ENCODE data around the gene GNG8.

GNG8 gene

DNA sequence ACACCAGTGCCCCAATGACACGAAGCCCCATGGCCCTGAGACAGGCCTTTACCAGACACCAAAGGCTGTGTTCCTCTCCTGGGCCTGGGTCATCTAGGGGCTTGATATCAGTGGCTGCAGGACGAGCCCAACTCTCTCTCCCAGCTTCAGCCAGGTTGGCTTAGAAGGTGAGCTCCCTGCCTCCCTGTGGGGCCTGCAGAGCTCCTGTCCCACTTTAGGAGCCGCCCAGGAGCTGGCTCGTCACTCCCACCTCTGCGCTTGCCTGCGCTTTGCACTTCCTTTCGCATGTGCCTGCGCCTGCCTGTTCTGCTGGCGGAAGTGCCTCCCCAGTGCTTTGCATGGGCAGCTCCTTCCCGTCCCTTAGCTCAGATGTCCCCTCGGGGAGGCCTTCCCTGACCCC lies 30.0 kb downstream of the GNG8 start:
- H3K4me1 ChIP-seq (ENCODE audit: control insufficient read depth in 1 of 2, insufficient read depth in 1 of 2, low read depth in 1 of 2, low read length in 1 of 2), result peaks cover 22 to 24% of the 10 kb centered on the region in 2 experiments
- TF ChIP-seq, protein P1, sequence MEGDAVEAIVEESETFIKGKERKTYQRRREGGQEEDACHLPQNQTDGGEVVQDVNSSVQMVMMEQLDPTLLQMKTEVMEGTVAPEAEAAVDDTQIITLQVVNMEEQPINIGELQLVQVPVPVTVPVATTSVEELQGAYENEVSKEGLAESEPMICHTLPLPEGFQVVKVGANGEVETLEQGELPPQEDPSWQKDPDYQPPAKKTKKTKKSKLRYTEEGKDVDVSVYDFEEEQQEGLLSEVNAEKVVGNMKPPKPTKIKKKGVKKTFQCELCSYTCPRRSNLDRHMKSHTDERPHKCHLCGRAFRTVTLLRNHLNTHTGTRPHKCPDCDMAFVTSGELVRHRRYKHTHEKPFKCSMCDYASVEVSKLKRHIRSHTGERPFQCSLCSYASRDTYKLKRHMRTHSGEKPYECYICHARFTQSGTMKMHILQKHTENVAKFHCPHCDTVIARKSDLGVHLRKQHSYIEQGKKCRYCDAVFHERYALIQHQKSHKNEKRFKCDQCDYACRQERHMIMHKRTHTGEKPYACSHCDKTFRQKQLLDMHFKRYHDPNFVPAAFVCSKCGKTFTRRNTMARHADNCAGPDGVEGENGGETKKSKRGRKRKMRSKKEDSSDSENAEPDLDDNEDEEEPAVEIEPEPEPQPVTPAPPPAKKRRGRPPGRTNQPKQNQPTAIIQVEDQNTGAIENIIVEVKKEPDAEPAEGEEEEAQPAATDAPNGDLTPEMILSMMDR (IDR thresholded peaks at IDR 0.05), result no peak
- H3K27ac ChIP-seq, result no peak overlapping the region
- H3K36me3 ChIP-seq, result peaks cover 62% of the 10 kb centered on the region
- no peaks in the 10 kb centered on the region for H3K27me3 ChIP-seq
- H3K9me3 ChIP-seq, result no peaks in the 10 kb centered on the region
- H3K4me3 ChIP-seq (ENCODE audit: low read depth in 1 of 2, low read length in 1 of 2), result no peak overlapping the region

DNA sequence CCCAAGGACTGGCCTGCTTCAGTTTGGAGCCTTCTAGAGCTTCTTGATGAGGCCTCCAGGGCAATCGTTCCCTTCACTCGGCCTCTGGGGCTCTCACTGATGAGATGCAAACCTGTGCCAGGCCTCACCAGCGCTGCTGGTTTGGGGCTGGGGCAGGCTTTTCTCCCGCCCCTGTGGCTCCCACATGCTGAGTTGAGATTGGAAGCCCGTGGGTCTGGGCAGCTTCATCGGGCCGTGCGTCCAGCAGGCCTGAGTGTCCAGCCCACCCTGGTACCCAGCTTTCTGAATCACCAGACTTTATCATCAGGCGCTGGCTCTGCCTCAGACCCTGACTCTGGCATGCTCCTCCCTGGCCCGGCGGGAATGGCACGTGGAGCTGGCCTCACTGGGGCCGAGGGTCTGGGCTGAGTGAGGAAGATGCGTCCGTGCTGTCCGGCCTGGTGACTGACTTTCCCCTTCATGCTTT lies 30.6 kb downstream of the GNG8 start:
- no peak overlapping the region for H3K4me3 ChIP-seq (ENCODE audit: low read depth in 1 of 2, low read length in 1 of 2)
- peaks cover 22 to 25% of the 10 kb centered on the region in 2 experiments for H3K4me1 ChIP-seq (ENCODE audit: control insufficient read depth in 1 of 2, insufficient read depth in 1 of 2, low read depth in 1 of 2, low read length in 1 of 2)
- TF ChIP-seq, protein P1 (IDR thresholded peaks at IDR 0.05), result no peak
- no peaks in the 10 kb centered on the region for H3K27me3 ChIP-seq
- peaks cover 56% of the 10 kb centered on the region for H3K36me3 ChIP-seq
- no peak overlapping the region for H3K27ac ChIP-seq
- H3K9me3 ChIP-seq, result no peaks in the 10 kb centered on the region

DNA sequence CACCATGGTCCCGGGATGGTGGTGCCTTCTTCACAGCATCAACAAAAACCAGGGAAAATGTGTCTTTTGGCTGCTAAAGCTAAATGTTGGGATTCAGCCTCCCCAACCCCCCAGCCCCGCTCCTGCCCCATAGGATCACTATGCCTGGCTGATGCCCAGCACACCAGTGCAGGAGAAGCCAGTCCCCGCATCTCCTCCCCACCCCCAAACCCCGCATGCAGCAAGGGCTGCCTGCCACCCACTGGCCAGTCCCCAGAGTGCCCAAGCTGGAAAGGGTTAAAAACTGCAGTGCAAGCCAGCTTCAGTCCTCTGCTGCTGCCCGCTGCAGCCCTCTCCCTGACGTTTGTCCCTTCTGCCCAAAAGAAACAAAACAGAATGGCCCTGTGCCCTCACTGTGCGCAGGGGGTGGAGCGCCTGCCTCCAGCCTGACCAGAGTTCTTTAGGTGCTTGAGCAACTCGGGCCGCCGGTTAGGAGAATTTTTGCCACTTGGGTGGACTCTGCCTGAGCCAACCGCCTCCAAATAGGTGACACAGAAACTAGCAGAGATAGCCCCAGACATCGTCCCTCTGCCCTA lies 31.1 kb downstream of the GNG8 start:
- no peaks in the 10 kb centered on the region for H3K9me3 ChIP-seq
- no peak overlapping the region for H3K4me3 ChIP-seq (ENCODE audit: low read depth in 1 of 2, low read length in 1 of 2)
- TF ChIP-seq, protein P1 (IDR thresholded peaks at IDR 0.05), result no peak
- H3K36me3 ChIP-seq, result peaks cover 51% of the 10 kb centered on the region
- H3K4me1 ChIP-seq (ENCODE audit: control insufficient read depth in 1 of 2, insufficient read depth in 1 of 2, low read depth in 1 of 2, low read length in 1 of 2), result peaks cover 27 to 30% of the 10 kb centered on the region in 2 experiments
- H3K27ac ChIP-seq, result no peak overlapping the region
- H3K27me3 ChIP-seq, result no peaks in the 10 kb centered on the region

DNA sequence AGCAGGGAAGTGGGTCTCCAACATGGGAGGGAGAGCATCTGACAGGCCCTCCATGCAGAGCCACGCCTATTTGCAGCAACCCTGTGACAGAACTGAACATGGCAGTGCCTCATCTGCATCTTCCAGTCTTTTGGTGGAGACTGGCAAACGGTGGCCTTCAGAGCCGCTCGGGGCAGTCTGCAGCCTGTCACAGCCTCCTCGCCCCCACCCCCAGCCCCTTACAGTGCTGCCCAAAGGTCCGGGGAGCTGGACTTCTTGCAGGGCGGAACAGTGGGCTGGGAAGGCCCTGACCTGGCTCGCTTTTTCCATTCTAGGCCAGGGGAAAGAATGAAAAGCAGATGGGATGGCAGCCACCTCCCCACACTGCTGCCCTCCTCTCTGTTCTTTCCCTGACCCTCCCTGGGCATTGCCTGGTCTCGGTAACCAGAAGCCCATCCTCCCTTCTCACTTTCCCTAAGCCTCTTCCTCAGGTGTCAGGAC lies 32.2 kb downstream of the GNG8 start:
- H3K4me3 ChIP-seq (ENCODE audit: low read depth in 1 of 2, low read length in 1 of 2), result no peak overlapping the region
- peaks cover 29 to 30% of the 10 kb centered on the region in 2 experiments for H3K4me1 ChIP-seq (ENCODE audit: control insufficient read depth in 1 of 2, insufficient read depth in 1 of 2, low read depth in 1 of 2, low read length in 1 of 2)
- TF ChIP-seq, protein P1 (IDR thresholded peaks at IDR 0.05), result no peak
- H3K27ac ChIP-seq, result peak overlapping the region; percentile 43
- H3K36me3 ChIP-seq, result peaks cover 40% of the 10 kb centered on the region
- no peaks in the 10 kb centered on the region for H3K9me3 ChIP-seq
- H3K27me3 ChIP-seq, result peaks cover 3% of the 10 kb centered on the region

DNA sequence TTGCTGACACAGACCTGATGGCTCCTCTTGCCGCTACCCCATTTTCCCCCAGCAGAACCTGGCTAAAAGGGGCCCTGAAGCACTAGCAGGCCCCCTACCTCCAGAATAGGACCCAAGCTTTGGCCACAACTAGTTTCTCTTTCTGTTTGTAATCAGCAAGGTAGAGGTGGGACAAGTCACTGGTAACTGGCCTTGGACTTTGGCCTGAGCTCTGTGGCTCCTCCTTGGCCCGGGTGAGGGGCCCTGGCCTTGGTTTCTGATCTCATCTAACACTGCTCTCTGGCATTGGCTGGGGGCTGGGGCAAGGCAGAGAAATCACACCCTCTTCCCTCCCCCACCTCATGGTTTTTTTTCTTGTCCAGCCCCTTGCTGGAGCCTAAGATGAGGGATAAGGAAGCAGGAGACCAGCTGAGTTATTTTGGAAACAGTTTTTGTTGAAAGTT lies 32.8 kb downstream of the GNG8 start:
- H3K4me1 ChIP-seq (ENCODE audit: control insufficient read depth in 1 of 2, insufficient read depth in 1 of 2, low read depth in 1 of 2, low read length in 1 of 2), result peaks cover 29 to 30% of the 10 kb centered on the region in 2 experiments
- peaks cover 35% of the 10 kb centered on the region for H3K36me3 ChIP-seq
- peak overlapping the region; percentile 43 for H3K27ac ChIP-seq
- H3K4me3 ChIP-seq (ENCODE audit: low read depth in 1 of 2, low read length in 1 of 2), result peak overlapping the region in 1 of 2 experiments; percentile 100
- H3K9me3 ChIP-seq, result no peaks in the 10 kb centered on the region
- TF ChIP-seq, protein P1 (IDR thresholded peaks at IDR 0.05), result no peak
- H3K27me3 ChIP-seq, result peaks cover 3% of the 10 kb centered on the region
